GM20000 (cell line): ENCODE data around the gene ZNF429.
"Not testable (repeated sequence)": the region's sequence is repeated elsewhere in the genome, so short reads cannot be mapped to it uniquely, and the experiment has no call there.

Experiments used
- DNase-seq: peaks from one replicate; pipeline ENCODE4 v3.0.0; 2012; ENCODE audit warnings: low spot score
- TF ChIP-seq, protein P1 (sequence below): IDR thresholded peaks from 2 replicates; pipeline ENCODE4 v1.5.1; 2012; ENCODE audit warnings: mild to moderate bottlenecking, control low read depth; ENCODE audit errors: extremely low read depth, missing control alignments

ZNF429 gene

DNA sequence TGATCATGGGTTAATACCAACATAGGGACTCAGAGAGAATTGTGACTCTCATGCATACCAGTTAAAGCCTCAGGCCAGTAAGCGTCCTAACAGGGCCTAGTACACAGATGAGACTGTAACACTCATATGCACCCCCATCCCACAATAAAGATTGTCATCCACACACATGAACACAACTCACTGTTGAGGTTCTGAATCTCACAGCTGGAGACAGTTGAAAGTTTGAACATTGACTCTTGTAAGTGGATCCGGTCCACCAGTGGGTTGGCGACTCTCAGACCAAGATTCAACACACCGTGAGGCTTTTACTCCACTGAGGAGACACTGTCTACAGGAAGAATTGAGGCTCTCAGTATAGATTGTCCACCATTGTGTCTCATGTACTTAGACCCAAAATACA lies 88.1 kb downstream of the ZNF429 start:
- no peak for DNase-seq
- TF ChIP-seq, protein P1, sequence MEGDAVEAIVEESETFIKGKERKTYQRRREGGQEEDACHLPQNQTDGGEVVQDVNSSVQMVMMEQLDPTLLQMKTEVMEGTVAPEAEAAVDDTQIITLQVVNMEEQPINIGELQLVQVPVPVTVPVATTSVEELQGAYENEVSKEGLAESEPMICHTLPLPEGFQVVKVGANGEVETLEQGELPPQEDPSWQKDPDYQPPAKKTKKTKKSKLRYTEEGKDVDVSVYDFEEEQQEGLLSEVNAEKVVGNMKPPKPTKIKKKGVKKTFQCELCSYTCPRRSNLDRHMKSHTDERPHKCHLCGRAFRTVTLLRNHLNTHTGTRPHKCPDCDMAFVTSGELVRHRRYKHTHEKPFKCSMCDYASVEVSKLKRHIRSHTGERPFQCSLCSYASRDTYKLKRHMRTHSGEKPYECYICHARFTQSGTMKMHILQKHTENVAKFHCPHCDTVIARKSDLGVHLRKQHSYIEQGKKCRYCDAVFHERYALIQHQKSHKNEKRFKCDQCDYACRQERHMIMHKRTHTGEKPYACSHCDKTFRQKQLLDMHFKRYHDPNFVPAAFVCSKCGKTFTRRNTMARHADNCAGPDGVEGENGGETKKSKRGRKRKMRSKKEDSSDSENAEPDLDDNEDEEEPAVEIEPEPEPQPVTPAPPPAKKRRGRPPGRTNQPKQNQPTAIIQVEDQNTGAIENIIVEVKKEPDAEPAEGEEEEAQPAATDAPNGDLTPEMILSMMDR = no peak

DNA sequence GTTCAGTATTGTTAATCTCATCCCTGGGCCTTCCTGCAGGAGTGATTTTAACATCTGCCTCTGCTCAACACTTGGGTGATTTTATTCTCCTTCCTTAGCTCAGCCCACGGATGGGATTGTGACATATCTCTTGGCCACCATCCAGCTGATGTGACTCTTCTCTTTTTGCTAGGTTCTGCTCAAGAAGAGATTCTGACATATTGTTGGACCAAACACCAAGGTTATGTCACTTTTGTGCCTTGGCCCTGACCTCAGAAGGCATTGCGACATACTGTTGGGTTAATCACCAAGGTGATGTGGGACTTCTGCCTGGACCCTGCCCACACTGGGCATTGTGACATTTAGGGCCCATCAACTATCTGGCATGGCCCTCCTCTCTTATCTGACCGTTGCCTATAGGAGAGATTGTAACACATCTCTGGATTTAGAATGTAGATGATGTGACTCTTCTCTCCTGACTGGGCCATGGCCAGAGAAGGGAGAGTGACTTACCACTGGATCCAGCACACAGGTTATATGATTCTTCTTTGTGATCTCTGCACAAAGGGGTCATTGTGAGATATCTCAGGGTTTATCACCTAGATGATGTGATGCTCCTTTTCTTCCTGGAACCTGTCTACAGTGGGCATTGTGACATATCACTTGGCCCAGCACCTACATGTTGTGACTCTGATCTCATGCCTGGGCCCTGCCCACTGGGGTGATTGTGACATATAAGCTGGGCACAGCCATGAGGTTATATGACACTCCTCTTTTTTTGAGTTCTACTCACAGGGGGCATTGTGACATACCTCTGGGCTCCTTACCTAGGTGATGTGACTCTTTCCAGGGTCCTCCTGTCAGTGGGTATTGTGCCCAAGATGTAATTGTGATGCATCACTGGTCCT lies 88.8 kb downstream of the ZNF429 start:
- no peak for DNase-seq
- TF ChIP-seq, protein P1 = no peak

DNA sequence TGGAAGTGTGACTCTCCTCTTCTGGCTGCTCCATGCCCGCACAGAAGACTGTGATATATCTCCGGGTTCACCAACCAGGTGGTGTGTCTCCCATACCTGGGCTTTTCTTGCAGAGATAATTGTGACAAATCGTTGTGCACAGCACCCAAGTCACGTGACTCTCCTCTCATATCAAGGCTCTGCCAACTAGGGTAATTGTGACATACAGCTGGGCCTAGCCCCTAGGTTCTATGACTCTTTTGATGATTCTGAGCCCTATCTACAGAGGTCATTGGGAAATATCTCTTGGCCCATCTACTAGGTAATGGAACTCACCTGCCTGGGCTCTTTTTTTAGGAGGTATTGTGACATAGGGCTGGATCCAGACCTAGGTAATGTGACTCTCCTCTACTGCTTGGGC lies 89.8 kb downstream of the ZNF429 start:
- TF ChIP-seq, protein P1 = no peak
- no peak for DNase-seq

DNA sequence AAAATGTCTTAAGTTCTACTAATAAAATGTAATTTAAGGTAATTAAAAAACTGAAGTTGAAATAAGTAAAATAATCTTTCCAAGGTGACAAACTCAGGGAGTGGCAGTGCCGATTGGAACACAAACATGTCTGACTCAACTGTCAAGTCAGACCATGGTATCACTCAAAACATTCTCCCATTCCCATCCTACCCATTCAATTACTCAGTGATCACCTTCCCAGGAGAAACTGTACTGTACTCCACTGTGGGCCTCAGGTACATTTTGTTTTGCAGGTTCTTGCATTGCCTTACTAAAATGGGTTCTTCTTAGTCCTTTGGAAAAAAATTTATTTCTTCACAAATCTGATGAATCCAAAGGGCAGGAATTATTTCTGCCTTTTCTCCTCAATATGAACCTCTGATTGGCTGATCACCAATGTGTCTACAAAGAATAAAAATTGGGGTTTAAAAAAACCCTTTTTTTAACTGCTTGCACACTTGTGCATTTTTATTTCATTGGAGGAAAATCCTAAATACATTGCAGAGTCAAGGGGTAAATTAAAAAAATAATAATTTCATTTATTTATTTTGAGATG lies 96.8 kb downstream of the ZNF429 start:
- TF ChIP-seq, protein P1 = no peak
- no peak for DNase-seq

DNA sequence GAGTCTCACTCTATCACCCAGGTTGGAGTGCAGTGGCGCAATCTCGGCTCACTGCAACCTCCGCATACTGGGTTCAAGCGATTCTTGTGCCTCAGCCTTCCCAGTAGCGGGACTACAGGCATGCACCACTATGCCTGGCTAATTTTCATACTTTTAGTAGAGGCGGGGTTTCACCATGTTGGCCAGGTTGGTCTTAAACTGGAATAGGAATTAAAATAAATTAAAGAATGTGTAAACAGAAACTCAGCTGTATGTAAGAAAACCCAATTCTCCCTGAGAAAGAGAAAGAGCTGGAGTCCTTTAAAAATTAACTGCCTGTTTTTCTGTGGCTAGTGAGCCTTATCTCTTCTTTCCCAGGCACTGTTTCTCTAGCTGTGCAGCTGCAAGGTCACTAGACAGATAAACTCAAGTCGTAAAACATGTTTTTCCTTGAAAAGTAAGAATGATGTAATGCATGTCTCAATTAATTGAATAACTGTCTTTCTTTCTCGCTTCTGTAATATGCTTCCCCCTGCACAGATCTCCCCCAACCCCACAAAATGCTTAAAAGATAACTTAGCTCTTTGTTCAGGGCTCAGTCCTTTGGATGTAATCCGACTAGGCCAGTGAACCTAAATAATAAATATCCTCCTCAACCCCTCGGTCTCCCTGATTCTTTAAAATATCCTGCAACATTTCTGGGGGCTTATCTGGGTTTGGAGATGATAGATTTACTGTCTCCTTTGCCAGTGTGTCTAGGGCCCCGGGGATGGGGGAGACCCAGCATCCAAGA lies 97.4 kb downstream of the ZNF429 start:
- DNase-seq = not testable (repeated sequence)

DNA sequence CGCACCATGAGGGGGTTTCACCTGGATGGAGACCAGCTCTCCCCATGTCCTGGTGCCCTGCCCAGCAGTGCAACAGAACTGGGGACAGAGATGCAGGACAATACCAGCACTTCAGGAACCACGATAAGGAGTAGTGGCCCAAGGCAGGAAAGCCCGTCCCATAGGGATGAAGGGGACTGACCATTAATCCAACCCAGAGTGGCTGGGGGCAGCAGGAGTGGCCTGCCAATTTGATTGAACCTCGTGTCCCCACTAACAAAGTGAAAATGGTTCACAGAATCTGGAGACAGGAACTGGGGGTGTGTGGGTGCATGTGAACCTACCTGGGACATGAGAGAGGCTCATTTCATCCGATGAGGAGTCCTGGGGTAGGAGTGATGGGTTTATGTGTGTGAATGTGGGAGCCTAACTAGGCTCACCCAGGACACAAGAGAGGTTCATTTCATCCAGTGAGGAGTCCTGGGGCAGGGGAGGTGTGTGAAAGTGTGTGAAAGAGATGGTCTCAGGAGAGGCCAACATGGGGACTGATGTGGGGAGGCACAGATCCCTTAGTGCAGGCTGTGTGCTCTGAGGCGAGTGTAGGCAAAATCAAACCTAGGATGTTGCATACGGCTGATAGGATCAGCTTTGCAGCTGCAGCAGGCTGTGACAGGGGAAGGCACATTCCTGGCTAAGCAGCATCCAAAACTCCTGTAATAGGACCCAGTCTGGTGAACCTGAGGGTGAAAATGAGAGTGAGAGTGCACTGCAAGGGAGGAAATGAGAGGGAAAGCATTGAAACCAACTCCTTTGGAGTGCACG lies 98.2 kb downstream of the ZNF429 start:
- TF ChIP-seq, protein P1 = no peak
- DNase-seq = no peak

DNA sequence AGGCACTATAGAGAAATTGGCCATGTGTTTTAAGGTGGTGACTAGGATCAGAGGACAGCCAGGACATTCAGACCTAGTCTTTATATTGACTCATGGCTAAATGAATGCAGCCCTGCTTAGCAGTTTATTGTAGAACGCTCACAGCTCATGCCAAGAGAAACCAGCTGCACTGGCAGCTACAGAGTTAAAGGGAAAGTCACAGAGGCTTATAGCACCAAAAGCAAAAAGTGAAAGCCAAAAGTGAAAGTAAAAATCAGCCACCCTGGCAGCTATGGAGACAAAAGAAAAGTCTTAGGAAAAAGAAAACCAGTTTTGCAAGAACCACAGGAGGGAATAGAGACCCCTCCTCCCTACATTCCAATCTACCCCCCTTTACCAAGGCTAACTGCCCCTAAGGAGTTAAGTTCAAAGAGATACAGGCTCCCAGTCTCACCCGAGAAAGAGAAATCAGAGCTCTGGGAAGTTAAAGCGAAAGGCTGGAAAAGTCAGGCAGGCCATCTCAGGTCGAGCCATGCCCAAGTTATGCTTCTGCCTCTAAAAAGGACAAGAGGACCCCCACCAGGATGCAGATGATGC lies 99.0 kb downstream of the ZNF429 start:
- TF ChIP-seq, protein P1 = no peak
- peak; percentile 55 for DNase-seq
